Glutamatergic neuron (in vitro differentiated cells): ENCODE measurements around the gene SMYD2. TPM values are rescaled to one million over a fixed set of nuclear protein-coding genes. Genes with fewer than 3 reads are reported as not detected.

Experiments used
- DNase-seq: peaks from one replicate; pipeline ENCODE4 v3.0.0; 2022
- H3K27ac Mint-ChIP-seq: one replicate; pipeline ENCODE4 v1.8.0; 2020; ENCODE audit warnings: mild to moderate bottlenecking, mixed read lengths, inconsistent platforms; ENCODE audit not compliant: unreplicated experiment
- H3K27me3 Mint-ChIP-seq: one replicate; pipeline ENCODE4 v1.8.0; 2020; ENCODE audit warnings: mild to moderate bottlenecking, moderate library complexity, mixed read lengths, inconsistent platforms; ENCODE audit not compliant: unreplicated experiment
- H3K36me3 Mint-ChIP-seq: one replicate; pipeline ENCODE4 v1.8.0; 2020; ENCODE audit warnings: mild to moderate bottlenecking, mixed read lengths, inconsistent platforms; ENCODE audit not compliant: unreplicated experiment
- H3K4me1 Mint-ChIP-seq: one replicate; pipeline ENCODE4 v1.8.0; 2020; ENCODE audit warnings: mild to moderate bottlenecking, low read depth, mixed read lengths, inconsistent platforms; ENCODE audit not compliant: unreplicated experiment
- H3K4me3 Mint-ChIP-seq: one replicate; pipeline ENCODE4 v1.8.0; 2020; ENCODE audit warnings: mild to moderate bottlenecking, mixed read lengths, inconsistent platforms; ENCODE audit not compliant: unreplicated experiment
- H3K9me3 Mint-ChIP-seq: one replicate; pipeline ENCODE4 v1.8.0; 2020; ENCODE audit warnings: mild to moderate bottlenecking, moderate library complexity, mixed read lengths, inconsistent platforms; ENCODE audit not compliant: unreplicated experiment
- CTCF ChIP-seq: fragments of 200-600 bp; sonication (generic); IDR thresholded peaks from one replicate; pipeline ENCODE4 v1.5.0; 2021; ENCODE audit not compliant: partially characterized antibody, unreplicated experiment
- total RNA-seq: library from RNA; stranded (reverse); fragmentation: NEBNext Ultra II Directional; extraction: Animal tissue kit (Norgen Biotek cat#: 25700); gene quantifications from one replicate; pipeline ENCODE4 v1.2.1, GENCODE V29; 2021; ENCODE audit not compliant: unreplicated experiment

The SMYD2 gene
- total RNA-seq, 1 donor from 2014 or later: 26.0 TPM

GRCh38 chr1:214295934-214296333 is 15.0 kb downstream of the SMYD2 start:
- Mint-ChIP-seq H3K4me3 (no peak overlapping the region), H3K9me3 (no peaks in the 10 kb centered on the region), H3K36me3 (no peaks in the 10 kb centered on the region), H3K27ac (no peak overlapping the region), H3K27me3 (no peaks in the 10 kb centered on the region), H3K4me1 (peaks cover 3% of the 10 kb centered on the region)
- DNase-seq: no peak
- no peak for TF ChIP-seq CTCF

GRCh38 chr1:214296860-214297745 is 16.1 kb downstream of the SMYD2 start:
- no peak for TF ChIP-seq CTCF
- Mint-ChIP-seq H3K27ac (no peak overlapping the region), H3K4me1 (peaks cover 3% of the 10 kb centered on the region), H3K36me3 (no peaks in the 10 kb centered on the region), H3K27me3 (no peaks in the 10 kb centered on the region), H3K9me3 (no peaks in the 10 kb centered on the region), H3K4me3 (no peak overlapping the region)
- no peak for DNase-seq

GRCh38 chr1:214300149-214300780 is 19.3 kb downstream of the SMYD2 start:
- no peak for DNase-seq
- H3K27me3 Mint-ChIP-seq: no peaks in the 10 kb centered on the region
- H3K36me3 Mint-ChIP-seq: no peaks in the 10 kb centered on the region
- peaks cover 2% of the 10 kb centered on the region for H3K9me3 Mint-ChIP-seq
- no peak for TF ChIP-seq CTCF
- peaks cover 13% of the 10 kb centered on the region for H3K4me1 Mint-ChIP-seq
- H3K4me3 Mint-ChIP-seq: no peak overlapping the region
- H3K27ac Mint-ChIP-seq: no peak overlapping the region

GRCh38 chr1:214301526-214301925 is 20.6 kb downstream of the SMYD2 start:
- H3K4me3 Mint-ChIP-seq: no peak overlapping the region
- H3K27ac Mint-ChIP-seq: no peak overlapping the region
- no peaks in the 10 kb centered on the region for H3K36me3 Mint-ChIP-seq
- peaks cover 15% of the 10 kb centered on the region for H3K4me1 Mint-ChIP-seq
- DNase-seq: no peak
- H3K27me3 Mint-ChIP-seq: no peaks in the 10 kb centered on the region
- peaks cover 2% of the 10 kb centered on the region for H3K9me3 Mint-ChIP-seq
- no peak for TF ChIP-seq CTCF
